ENCODE measurements around the gene MTERF4.

MTERF4 gene

GRCh38 chr2:241134711-241135110, 32.6 kb upstream of the MTERF4 start:
- in situ Hi-C loops (cut with MboI; ENCODE audit: low sequenced_read_pairs), result no loop called here

- in situ Hi-C loops (cut with MboI; ENCODE audit: low sequenced_read_pairs), result no loop called here
Observed at GRCh38 chr2:241133436-241133820, 31.3 kb upstream of the MTERF4 start.

GRCh38 chr2:241132538-241133435, 30.7 kb upstream of the MTERF4 start:
- in situ Hi-C loops (cut with MboI; ENCODE audit: low sequenced_read_pairs), result no loop called here

- in situ Hi-C loops (cut with MboI; ENCODE audit: low sequenced_read_pairs), result no loop called here
Observed at GRCh38 chr2:241131531-241131930, 29.4 kb upstream of the MTERF4 start.

- in situ Hi-C loops (cut with MboI; ENCODE audit: low sequenced_read_pairs), result no loop called here
Observed at GRCh38 chr2:241130316-241130715, 28.2 kb upstream of the MTERF4 start.

- in situ Hi-C loops (cut with MboI; ENCODE audit: low sequenced_read_pairs), result no loop called here
Observed at GRCh38 chr2:241129086-241129871, 27.2 kb upstream of the MTERF4 start.

- in situ Hi-C loops (cut with MboI; ENCODE audit: low sequenced_read_pairs), result no loop called here
Observed at GRCh38 chr2:241128266-241128665, 26.2 kb upstream of the MTERF4 start.

- in situ Hi-C loops (cut with MboI; ENCODE audit: low sequenced_read_pairs), result no loop called here
Observed at GRCh38 chr2:241126771-241127202, 24.7 kb upstream of the MTERF4 start.

GRCh38 chr2:241126201-241126611, 24.1 kb upstream of the MTERF4 start:
- in situ Hi-C loops (cut with MboI; ENCODE audit: low sequenced_read_pairs), result no loop called here

GRCh38 chr2:241125626-241126025, 23.5 kb upstream of the MTERF4 start:
- in situ Hi-C loops (cut with MboI; ENCODE audit: low sequenced_read_pairs), result no loop called here

- in situ Hi-C loops (cut with MboI; ENCODE audit: low sequenced_read_pairs), result no loop called here
Observed at GRCh38 chr2:241123816-241124536, 21.9 kb upstream of the MTERF4 start.

- in situ Hi-C loops (cut with MboI; ENCODE audit: low sequenced_read_pairs), result no loop called here
Observed at GRCh38 chr2:241122376-241123002, 20.4 kb upstream of the MTERF4 start.

GRCh38 chr2:241121008-241121407, 18.9 kb upstream of the MTERF4 start:
- in situ Hi-C loops (cut with MboI; ENCODE audit: low sequenced_read_pairs), result no loop called here

- in situ Hi-C loops (cut with MboI; ENCODE audit: low sequenced_read_pairs), result no loop called here
Observed at GRCh38 chr2:241120440-241120839, 18.4 kb upstream of the MTERF4 start.

GRCh38 chr2:241118737-241119505, 16.8 kb upstream of the MTERF4 start:
- in situ Hi-C loops (cut with MboI; ENCODE audit: low sequenced_read_pairs), result no loop called here

GRCh38 chr2:241116606-241117560, 14.8 kb upstream of the MTERF4 start:
- in situ Hi-C loops (cut with MboI; ENCODE audit: low sequenced_read_pairs), result no loop called here

- in situ Hi-C loops (cut with MboI; ENCODE audit: low sequenced_read_pairs), result no loop called here
Observed at GRCh38 chr2:241115361-241115760, 13.3 kb upstream of the MTERF4 start.

- in situ Hi-C loops (cut with MboI; ENCODE audit: low sequenced_read_pairs), result no loop called here
Observed at GRCh38 chr2:241114836-241115235, 12.7 kb upstream of the MTERF4 start.

- in situ Hi-C loops (cut with MboI; ENCODE audit: low sequenced_read_pairs), result no loop called here
Observed at GRCh38 chr2:241112592-241112991, 10.5 kb upstream of the MTERF4 start.

Measured in hTERT RPE-1 (cell line).